SK-N-SH treated with all-trans-retinoic acid at 6 μM for 48 hours (cell line): Measurements from ENCODE around the gene ARID5B.
"Not testable (repeated sequence)": the region's sequence is repeated elsewhere in the genome, so short reads cannot be mapped to it uniquely, and the experiment has no call there.

Source experiments
- ATAC-seq: fragments of 200-7000 bp; cut with Tn5 transposase; 3 replicates; pipeline ENCODE4 v1.9.1; 2020; ENCODE audit warnings: mild to moderate bottlenecking, moderate library complexity
- ARNTL ChIP-seq: fragments of 450-650 bp; formaldehyde crosslinking; IDR thresholded peaks from 2 replicates; pipeline ENCODE4 v1.5.0; 2020; ENCODE audit warnings: low read depth, mild to moderate bottlenecking, moderate library complexity, borderline replicate concordance
- BACH2 ChIP-seq: fragments of 250-450 bp; sonication (Bioruptor Pico); IDR thresholded peaks from 2 replicates; pipeline ENCODE4 v1.9.0; 2021; ENCODE audit warnings: mild to moderate bottlenecking, borderline replicate concordance
- CREB5 ChIP-seq: fragments of 250-450 bp; sonication (Bioruptor Pico); IDR thresholded peaks from 2 replicates; pipeline ENCODE4 v1.5.1; 2020; ENCODE audit warnings: low read depth, mild to moderate bottlenecking, moderate library complexity
- CSDC2 ChIP-seq: fragments of 250-450 bp; sonication (Bioruptor Pico); IDR thresholded peaks from 2 replicates; pipeline ENCODE4 v1.5.0; 2020; ENCODE audit warnings: mild to moderate bottlenecking, moderate library complexity
- CSRNP3 ChIP-seq: fragments of 250-450 bp; sonication (Bioruptor Pico); IDR thresholded peaks from 2 replicates; pipeline ENCODE4 v1.5.1; 2021; ENCODE audit warnings: mild to moderate bottlenecking, moderate library complexity
- GLIS3 ChIP-seq: fragments of 250-450 bp; sonication (Bioruptor Pico); IDR thresholded peaks from 2 replicates; pipeline ENCODE4 v1.5.0; 2020; ENCODE audit warnings: mild to moderate bottlenecking, moderate library complexity
- ISL1 ChIP-seq: fragments of 250-450 bp; sonication (Bioruptor Pico); IDR thresholded peaks from 2 replicates; pipeline ENCODE4 v2.1.2; 2022; ENCODE audit warnings: mild to moderate bottlenecking, moderate library complexity
- OSR1 ChIP-seq: fragments of 250-450 bp; sonication (Bioruptor Pico); IDR thresholded peaks from 2 replicates; pipeline ENCODE4 v1.8.0; 2022; ENCODE audit warnings: moderate library complexity, mild to moderate bottlenecking, inconsistent platforms
- PATZ1 ChIP-seq: fragments of 250-450 bp; sonication (Bioruptor Pico); IDR thresholded peaks from 2 replicates; pipeline ENCODE4 v1.8.0; 2020; ENCODE audit warnings: mild to moderate bottlenecking, moderate library complexity, borderline replicate concordance
- POU6F1 ChIP-seq: fragments of 250-450 bp; sonication (Bioruptor Pico); IDR thresholded peaks from 2 replicates; pipeline ENCODE4 v1.8.0; 2021; ENCODE audit warnings: low read depth, mild to moderate bottlenecking, moderate library complexity, borderline replicate concordance
- PPARA ChIP-seq: fragments of 250-450 bp; sonication (Bioruptor Pico); IDR thresholded peaks from 2 replicates; pipeline ENCODE4 v1.5.0; 2020; ENCODE audit warnings: mild to moderate bottlenecking, borderline replicate concordance
- RARB ChIP-seq: fragments of 250-450 bp; sonication (Bioruptor Pico); IDR thresholded peaks from 2 replicates; pipeline ENCODE4 v1.8.0; 2021; ENCODE audit warnings: mild to moderate bottlenecking, moderate library complexity
- SNAI2 ChIP-seq: fragments of 250-450 bp; sonication (Bioruptor Pico); IDR thresholded peaks from 2 replicates; pipeline ENCODE4 v1.5.0; 2020; ENCODE audit warnings: mild to moderate bottlenecking, moderate library complexity
- TCF4 ChIP-seq: fragments of 250-450 bp; sonication (Bioruptor Pico); IDR thresholded peaks from 2 replicates; pipeline ENCODE4 v1.8.0; 2021; ENCODE audit warnings: mild to moderate bottlenecking, moderate library complexity, borderline replicate concordance
- TOX ChIP-seq: fragments of 250-450 bp; sonication (Bioruptor Pico); IDR thresholded peaks from 2 replicates; pipeline ENCODE4 v1.8.0; 2021; ENCODE audit warnings: mild to moderate bottlenecking, moderate library complexity, borderline replicate concordance
- ZC3H10 ChIP-seq: fragments of 250-450 bp; sonication (Bioruptor Pico); IDR thresholded peaks from 2 replicates; pipeline ENCODE4 v1.5.1; 2021; ENCODE audit warnings: mild to moderate bottlenecking, moderate library complexity
- ZFP30 ChIP-seq: fragments of 450-650 bp; formaldehyde crosslinking; IDR thresholded peaks from 2 replicates; pipeline ENCODE4 v1.5.0; 2022; ENCODE audit warnings: mild to moderate bottlenecking, moderate library complexity
- ZNF565 ChIP-seq: fragments of 450-650 bp; formaldehyde crosslinking; conservative IDR thresholded peaks from 2 replicates; pipeline ENCODE4 v1.5.0; 2020; ENCODE audit warnings: low read depth, mild to moderate bottlenecking, moderate library complexity
- ZNF70 ChIP-seq: fragments of 450-650 bp; formaldehyde crosslinking; IDR thresholded peaks from 2 replicates; pipeline ENCODE4 v1.5.0; 2020; ENCODE audit warnings: mild to moderate bottlenecking, moderate library complexity

Gene ARID5B

GRCh38 chr10:61866700-61867368 is 34.7 kb upstream of the ARID5B start:
- ATAC-seq, result no peak
- TF ChIP-seq ARNTL (CRISPR knock-in tag) (no peak), GLIS3 (no peak), TCF4 (CRISPR knock-in tag) (no peak), SNAI2 (CRISPR knock-in tag) (no peak), BACH2 (no peak), OSR1 (CRISPR knock-in tag) (no peak)

GRCh38 chr10:61867374-61867773 is 34.1 kb upstream of the ARID5B start:
- ATAC-seq, result not testable (repeated sequence)

- not testable (repeated sequence) for ATAC-seq
Measured at GRCh38 chr10:61867817-61868216, 33.7 kb upstream of the ARID5B start.

- ATAC-seq, result no peak
- TF ChIP-seq ARNTL (CRISPR knock-in tag), result no peak
- TF ChIP-seq POU6F1, result no peak
- no peak for TF ChIP-seq SNAI2 (CRISPR knock-in tag)
- no peak for TF ChIP-seq ZFP30 (CRISPR knock-in tag)
- no peak for TF ChIP-seq CSDC2
- no peak for TF ChIP-seq ZNF70
- TF ChIP-seq ZC3H10 (CRISPR knock-in tag), result no peak
- TF ChIP-seq PATZ1, result no peak
- no peak for TF ChIP-seq ISL1 (CRISPR knock-in tag)
- TF ChIP-seq ZNF565 (CRISPR knock-in tag), result no peak
Measured at GRCh38 chr10:61869041-61869675, 32.3 kb upstream of the ARID5B start.

- ATAC-seq, result peak; percentile 74
- TF ChIP-seq CREB5, result no peak
- no peak for TF ChIP-seq PPARA (CRISPR knock-in tag)
- no peak for TF ChIP-seq TOX (CRISPR knock-in tag)
- no peak for TF ChIP-seq ZC3H10 (CRISPR knock-in tag)
- TF ChIP-seq RARB, result no peak
- TF ChIP-seq POU6F1, result no peak
- TF ChIP-seq SNAI2 (CRISPR knock-in tag), result no peak
- TF ChIP-seq TCF4 (CRISPR knock-in tag), result no peak
- TF ChIP-seq CSRNP3 (CRISPR knock-in tag), result no peak
- TF ChIP-seq ARNTL (CRISPR knock-in tag), result no peak
Measured at GRCh38 chr10:61869774-61870525, 31.5 kb upstream of the ARID5B start.
